ENCODE data around the gene PRX. TPM values are rescaled to one million over a fixed set of nuclear protein-coding genes. Genes with fewer than 3 reads are reported as not detected.

PRX gene
- total RNA-seq, 2 donors from 2014 or later: 3.4 to 3.5 TPM

DNA sequence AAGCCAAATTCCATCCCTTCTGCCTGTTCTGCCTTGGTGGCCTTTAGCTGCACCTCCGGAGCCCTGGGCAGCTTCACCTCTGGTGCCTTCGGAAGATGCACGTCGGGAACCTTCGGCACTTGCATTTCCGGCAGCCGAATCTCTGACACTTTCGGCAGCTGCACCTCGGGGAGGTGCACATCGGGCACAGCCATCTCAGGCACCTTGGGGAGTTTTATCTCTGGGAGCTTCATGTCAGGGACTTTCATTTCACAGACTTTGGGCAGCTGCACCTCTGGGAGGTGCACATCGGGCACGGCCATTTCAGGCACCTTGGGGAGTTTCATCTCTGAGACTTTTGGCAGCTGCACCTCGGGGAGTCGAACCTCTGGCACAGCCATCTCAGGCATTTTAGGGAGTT lies 17.2 kb downstream of the PRX start:
- intact Hi-C loops (cut with DNase I): loop anchor here in 1 of 2 donors (10.0 kb wide), 1 partner anchor 91 kb away; no protein-coding TSS in a partner anchor
- no peak for DNase-seq (ENCODE audit: low spot score)

DNA sequence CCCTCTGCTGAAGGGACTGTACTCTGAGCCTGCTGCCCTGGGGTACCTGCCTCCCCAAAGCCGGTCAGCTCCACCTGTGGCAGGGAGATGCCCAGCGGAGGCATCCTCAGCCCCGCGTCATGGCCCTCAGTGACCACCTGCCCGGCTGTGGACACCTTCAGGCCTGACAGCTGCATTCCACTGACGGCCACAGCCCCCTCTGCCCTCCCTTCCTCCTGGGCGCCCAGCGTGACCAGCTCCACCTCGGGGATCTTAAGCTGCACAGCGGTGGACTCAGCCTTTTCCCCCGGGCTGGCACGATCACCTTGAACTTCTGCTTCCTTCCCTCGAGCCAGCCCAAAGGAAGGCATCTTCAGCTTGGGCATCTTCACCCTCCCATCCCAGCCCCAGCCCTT lies 18.4 kb downstream of the PRX start:
- intact Hi-C loops (cut with DNase I): loop anchor here in 1 of 2 donors (10.0 kb wide), 1 partner anchor 90 kb away; no protein-coding TSS in a partner anchor
- no peak for DNase-seq (ENCODE audit: low spot score)

DNA sequence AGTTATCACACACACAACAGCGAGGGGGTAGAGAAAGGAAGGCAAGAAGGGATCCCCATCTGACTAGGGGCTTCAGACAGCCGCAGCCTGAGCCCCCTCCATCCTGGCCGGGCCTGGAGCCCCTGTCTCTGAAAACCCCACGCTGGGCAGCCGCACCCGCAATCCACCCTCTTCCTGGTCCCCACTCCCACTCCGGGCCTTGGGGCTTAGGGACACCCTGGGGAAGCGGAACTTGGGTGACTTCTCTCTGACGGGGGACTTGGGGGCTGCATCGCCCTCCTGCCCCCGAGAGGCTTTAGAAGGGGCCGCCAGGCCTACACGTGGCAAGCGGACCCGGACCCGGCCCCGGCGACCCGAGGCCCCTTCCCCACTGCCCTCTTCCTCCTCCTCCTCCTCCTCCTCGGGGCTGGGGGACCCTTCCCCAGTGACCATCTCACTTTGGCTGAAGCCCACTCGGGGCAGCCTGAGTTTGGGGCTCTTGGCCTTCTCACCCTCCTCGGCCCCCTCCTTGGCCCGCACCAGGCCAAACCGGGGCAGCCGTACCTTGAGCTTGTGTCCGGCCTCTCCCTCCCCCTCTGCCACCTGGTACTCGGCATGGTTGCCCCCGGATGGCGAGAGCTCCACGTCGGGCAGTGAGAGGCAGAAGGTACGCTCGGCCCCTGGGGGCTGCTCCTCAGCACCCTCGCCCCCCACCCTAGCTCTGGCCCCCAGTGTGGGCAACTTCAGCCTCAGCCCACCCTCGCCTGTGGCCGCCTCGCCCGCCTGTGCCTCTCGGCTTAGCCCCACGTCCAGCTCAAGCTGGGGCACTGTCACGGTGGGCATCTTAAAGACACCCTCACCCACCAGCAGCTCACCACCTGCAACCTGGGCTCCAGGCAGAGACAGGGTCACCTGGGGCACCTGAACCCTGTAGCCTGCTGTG lies 19.0 kb downstream of the PRX start:
- intact Hi-C loops (cut with DNase I): loop anchor here in 1 of 2 donors (10.0 kb wide), 1 partner anchor 89 kb away; no protein-coding TSS in a partner anchor

DNA sequence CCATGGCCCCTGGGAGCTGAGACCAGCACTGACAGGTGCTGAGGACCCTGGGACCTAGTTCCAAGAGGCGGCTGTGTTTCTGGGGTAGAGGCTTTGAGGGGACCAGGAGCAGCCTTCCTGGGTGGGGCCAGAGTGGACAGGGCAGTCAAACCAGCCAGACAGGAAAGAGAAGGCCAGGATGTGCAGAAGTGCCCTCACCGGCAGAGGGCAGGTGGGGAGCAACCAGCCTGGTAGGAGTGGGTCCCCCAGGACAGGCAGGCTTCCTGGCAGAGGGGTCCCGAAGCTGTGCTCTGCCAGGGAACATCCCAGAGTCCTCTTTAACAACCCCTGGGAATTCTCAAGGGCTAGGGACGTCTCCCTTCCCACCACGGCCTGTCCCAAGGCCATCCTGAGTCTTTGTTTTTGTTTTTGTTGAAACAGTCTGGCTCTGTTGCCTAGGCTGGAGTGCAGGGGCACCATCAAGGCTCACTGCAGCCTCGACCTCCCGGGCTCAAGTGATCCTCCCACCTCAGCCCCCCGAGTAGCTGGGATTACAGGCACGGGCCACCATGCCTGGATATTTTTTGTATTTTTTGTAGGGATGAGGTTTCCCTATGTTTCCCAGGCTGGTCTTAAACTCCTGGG lies 20.2 kb downstream of the PRX start:
- no peak for DNase-seq (ENCODE audit: low spot score)
- intact Hi-C loops (cut with DNase I): loop anchor here in 1 of 2 donors (10.0 kb wide), 1 partner anchor 88 kb away; no protein-coding TSS in a partner anchor

More for the DNA sequence above, 19.0 kb downstream of the PRX start:
- no peak for DNase-seq (ENCODE audit: low spot score)

DNA sequence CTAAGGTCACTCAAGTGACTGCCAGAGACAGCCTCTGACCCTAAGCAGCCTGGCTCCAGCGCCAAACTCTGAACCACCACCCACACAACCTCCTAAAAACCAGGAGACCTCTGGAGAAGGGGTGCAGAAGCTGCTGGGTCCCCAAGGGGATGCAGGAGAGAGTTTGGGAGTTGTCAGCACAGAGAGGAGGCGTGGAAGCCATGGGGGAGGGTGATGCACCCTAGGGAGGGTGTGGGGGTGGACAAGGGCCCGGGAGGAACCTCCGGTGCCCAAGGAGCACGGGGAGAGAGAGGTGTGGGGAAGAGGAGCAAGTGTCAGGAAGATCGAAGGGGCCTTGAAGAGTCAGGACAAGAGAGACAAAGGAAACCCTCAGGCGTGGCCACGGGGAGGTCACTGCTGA lies 21.1 kb downstream of the PRX start:
- intact Hi-C loops (cut with DNase I): loop anchor here in 1 of 2 donors (10.0 kb wide), 1 partner anchor 87 kb away; no protein-coding TSS in a partner anchor
- no peak for DNase-seq (ENCODE audit: low spot score)

- DNase-seq (ENCODE audit: low spot score): no peak
- intact Hi-C loops (cut with DNase I): loop anchor here in 1 of 2 donors (10.0 kb wide), 1 partner anchor 85 kb away; no protein-coding TSS in a partner anchor
These were observed 23.0 kb downstream of the PRX start, which contains the start of gene HIPK4 for GRCh38 chr19:40390084-40390742. Gene HIPK4 (minus strand): TSS chr19:40390181. CDS start chr19:40389902, 279 bp downstream.

DNA sequence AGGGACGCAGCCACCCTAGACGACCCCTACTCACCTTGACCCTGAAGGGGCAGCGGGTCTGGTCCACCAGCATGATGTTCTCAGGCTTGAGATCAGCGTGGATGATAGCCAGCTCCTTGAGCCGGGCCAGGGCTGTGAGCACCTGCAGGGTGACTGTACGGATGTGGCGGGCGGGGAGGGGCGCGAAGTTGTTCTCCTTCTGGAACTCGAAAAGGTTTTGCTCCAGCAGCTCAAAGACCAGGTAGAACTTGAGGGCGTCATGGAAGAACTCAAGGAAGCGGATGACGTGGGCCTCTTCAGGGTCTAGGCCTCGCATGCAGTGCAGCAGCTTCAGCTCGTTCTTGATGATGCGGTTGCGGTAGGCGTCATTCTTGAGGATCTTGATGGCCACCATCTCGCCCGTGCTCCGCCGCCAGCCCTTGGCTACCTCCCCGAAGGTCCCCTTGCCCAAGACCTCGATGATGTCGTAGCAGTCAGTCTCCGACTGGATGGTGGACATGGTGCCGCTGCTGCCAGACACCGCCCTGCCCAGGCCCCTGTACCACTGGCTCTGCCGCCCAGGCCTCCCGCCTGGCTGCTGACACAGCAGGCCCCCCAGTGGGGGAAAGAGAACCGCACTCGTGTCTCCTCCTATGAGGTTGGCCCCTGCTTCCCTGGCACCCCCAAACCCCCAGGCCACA lies 23.6 kb downstream of the PRX start:
- no peak for DNase-seq (ENCODE audit: low spot score)
- intact Hi-C loops (cut with DNase I): loop anchor here in 1 of 2 donors (10.0 kb wide), 1 partner anchor 85 kb away; no protein-coding TSS in a partner anchor

- DNase-seq (ENCODE audit: low spot score): no peak
- intact Hi-C loops (cut with DNase I): no loop called here
These were observed 24.7 kb downstream of the PRX start for GRCh38 chr19:40388481-40388880.

DNA sequence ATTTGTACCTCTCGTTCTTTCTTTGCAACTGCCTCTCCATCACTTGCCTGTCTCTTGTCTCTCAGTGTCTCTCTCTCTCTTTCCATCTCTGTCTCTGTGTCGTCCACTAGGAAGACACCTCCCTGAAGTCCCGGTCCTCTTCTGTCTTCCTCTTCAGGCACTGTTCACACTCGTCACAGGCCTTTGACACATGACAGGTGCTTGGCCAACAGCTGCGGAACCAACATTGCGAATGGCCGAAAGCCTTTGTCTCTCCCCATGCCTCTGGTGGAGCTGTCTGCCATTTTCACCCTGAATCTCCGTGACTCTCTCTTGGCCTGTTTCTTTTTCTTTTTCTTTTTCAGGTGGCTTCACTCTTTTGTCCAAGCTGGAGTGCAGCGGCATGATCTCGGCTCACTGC lies 26.0 kb downstream of the PRX start:
- DNase-seq (ENCODE audit: low spot score): no peak
- intact Hi-C loops (cut with DNase I): no loop called here

GRCh38 chr19:40383668-40384248 lies 29.4 kb downstream of the PRX start:
- DNase-seq (ENCODE audit: low spot score): no peak
- intact Hi-C loops (cut with DNase I): no loop called here

DNA sequence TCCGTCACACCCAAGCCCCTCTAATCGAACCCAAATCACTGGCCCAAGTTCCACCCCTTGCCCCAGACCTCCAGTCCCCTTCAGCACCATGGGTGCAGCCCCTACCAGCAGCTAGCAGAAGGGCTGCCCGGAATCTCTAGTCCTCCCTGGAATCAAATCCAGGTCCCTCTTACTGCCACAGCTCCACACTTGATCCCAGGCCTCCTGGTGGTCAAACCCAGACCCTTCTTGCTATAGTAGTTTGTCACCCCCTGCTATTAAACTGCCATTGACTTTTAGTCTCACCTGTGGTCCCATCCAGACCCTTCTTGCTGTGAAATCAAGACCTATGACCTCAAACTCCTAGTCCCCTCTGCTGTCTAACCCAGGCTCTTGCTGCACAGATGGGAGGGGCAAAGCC lies 31.9 kb downstream of the PRX start:
- intact Hi-C loops (cut with DNase I): no loop called here

DNA sequence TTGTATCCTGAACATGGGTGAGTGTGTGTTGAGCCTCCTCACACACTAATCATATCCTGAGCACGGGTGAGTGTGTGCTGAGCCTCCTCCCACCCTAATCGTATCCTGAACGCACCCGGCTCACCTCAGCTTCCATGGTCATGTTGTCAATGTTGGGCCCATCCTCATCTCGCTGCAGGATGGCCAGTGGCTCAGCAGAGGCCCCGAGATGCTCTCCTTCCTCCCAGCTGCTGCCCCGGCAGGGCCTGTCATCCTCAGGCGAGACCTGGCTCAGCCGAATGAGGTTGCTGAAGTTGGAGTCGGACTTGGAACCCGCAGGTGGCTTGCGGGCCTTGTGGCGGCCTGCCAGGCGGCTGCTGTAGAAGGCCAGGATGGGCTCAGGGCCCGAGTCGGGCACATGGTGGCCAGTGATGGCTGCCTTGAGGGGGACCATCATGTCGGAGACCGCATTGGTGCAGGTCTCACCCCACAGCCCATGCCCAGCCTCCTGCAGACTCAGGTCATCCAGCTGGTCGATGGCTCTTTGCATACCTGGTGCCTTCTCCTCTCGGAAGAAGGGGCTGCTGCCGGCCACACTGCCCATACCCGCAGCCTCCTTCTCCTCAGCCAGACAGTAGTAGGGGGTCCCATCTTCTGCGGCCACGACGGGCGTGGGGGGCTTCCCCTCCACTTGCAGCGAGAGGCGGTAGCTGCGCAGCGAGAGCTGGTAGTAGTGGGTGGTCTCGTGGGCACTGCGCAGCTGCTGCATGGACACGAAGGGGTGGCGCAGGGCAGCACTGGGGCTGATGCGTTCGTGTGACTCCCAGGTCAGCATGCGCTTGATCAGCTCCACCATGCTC lies 32.8 kb downstream of the PRX start:
- intact Hi-C loops (cut with DNase I): no loop called here

More for the DNA sequence above, 31.9 kb downstream of the PRX start:
- DNase-seq (ENCODE audit: low spot score): no peak

GRCh38 chr19:40379446-40380198 lies 33.6 kb downstream of the PRX start:
- intact Hi-C loops (cut with DNase I): no loop called here
- DNase-seq (ENCODE audit: low spot score): no peak

More for the DNA sequence above, 32.8 kb downstream of the PRX start:
- DNase-seq (ENCODE audit: low spot score): no peak

- DNase-seq (ENCODE audit: low spot score): no peak
- intact Hi-C loops (cut with DNase I): no loop called here
These were observed 34.7 kb downstream of the PRX start for GRCh38 chr19:40378509-40378908.

GRCh38 chr19:40377876-40378385 lies 35.2 kb downstream of the PRX start:
- intact Hi-C loops (cut with DNase I): no loop called here
- no peak for DNase-seq (ENCODE audit: low spot score)

DNA sequence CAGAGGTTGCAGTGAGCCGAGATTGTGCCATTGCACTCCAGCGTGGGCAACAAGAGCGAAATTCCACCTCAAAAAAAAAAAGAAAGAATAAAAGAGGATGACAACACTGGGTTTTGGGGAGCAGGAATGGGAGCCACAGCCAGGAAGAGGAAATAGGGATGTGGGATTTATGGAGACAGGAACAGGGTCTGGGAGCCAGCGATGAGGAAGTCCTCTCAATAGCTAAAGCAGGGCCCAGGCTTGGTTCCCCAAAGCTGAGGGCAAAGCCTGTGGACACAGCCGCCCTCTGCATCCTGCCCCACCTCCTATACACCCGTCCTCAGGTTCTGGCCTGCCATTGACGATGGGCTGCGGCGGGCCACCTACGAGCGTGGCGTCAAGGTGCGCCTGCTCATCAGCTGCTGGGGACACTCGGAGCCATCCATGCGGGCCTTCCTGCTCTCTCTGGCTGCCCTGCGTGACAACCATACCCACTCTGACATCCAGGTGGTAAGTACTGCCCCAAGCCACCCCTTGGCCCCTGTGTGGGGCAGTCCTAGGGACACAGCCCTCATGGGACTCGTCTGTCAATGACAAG lies 36.8 kb downstream of the PRX start:
- no peak for DNase-seq (ENCODE audit: low spot score)
- intact Hi-C loops (cut with DNase I): no loop called here
